ENCODE data around the gene SAMD4A.
A peak's percentile ranks its signal among the peaks of the same experiment; 100 is the strongest.

Gene SAMD4A

DNA sequence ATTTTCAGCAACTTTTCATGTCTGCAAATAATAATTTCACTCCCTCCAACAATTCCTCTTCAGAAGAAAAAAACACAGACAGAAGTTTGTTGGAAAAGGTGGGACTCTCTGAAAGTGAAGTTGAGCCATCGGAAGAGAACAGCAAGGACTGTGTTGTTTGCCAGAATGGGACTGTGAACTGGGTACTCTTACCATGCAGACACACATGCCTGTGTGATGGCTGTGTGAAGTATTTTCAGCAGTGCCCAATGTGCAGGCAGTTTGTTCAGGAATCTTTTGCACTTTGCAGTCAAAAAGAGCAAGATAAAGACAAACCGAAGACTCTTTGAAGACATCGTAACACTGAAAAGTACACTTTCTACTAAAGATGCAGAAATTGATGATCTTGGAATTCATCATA is 28.9 kb upstream of the SAMD4A start:
- Histone ChIP-seq H3K27me3 (ENCODE audit: control insufficient read depth, insufficient read depth, low read length, poor library complexity, severe bottlenecking) (no peaks in the 10 kb centered on the region), H3K27ac (ENCODE audit: insufficient read depth, low read depth, low read length, poor library complexity, severe bottlenecking) (no peak overlapping the region), H3K4me1 (ENCODE audit: control insufficient read depth, insufficient read depth, low read length) (no peaks in the 10 kb centered on the region), H3K36me3 (ENCODE audit: control insufficient read depth, insufficient read depth, low read length) (peaks cover 5% of the 10 kb centered on the region), H3K4me3 (ENCODE audit: insufficient read depth, low read depth, low read length) (no peak overlapping the region), H3K9me3 (ENCODE audit: control insufficient read depth, low read length) (no peaks in the 10 kb centered on the region)
- WGBS, 2 experiments: 94 to 99% methylated on average over 3 of the region's 3 CpGs

GRCh38 chr14:54547583-54547982 is 19.3 kb upstream of the SAMD4A start:
- no peak overlapping the region for H3K4me3 ChIP-seq (ENCODE audit: insufficient read depth, low read depth, low read length)
- 94 to 96% methylated on average over 3 of the region's 3 CpGs for WGBS, 2 experiments
- no peaks in the 10 kb centered on the region for H3K4me1 ChIP-seq (ENCODE audit: control insufficient read depth, insufficient read depth, low read length)
- no peaks in the 10 kb centered on the region for H3K36me3 ChIP-seq (ENCODE audit: control insufficient read depth, insufficient read depth, low read length)
- no peaks in the 10 kb centered on the region for H3K9me3 ChIP-seq (ENCODE audit: control insufficient read depth, low read length)
- H3K27ac ChIP-seq (ENCODE audit: insufficient read depth, low read depth, low read length, poor library complexity, severe bottlenecking): no peak overlapping the region
- H3K27me3 ChIP-seq (ENCODE audit: control insufficient read depth, insufficient read depth, low read length, poor library complexity, severe bottlenecking): no peaks in the 10 kb centered on the region

GRCh38 chr14:54548491-54548890 is 18.4 kb upstream of the SAMD4A start:
- Histone ChIP-seq H3K4me1 (ENCODE audit: control insufficient read depth, insufficient read depth, low read length) (no peaks in the 10 kb centered on the region), H3K4me3 (ENCODE audit: insufficient read depth, low read depth, low read length) (no peak overlapping the region), H3K27ac (ENCODE audit: insufficient read depth, low read depth, low read length, poor library complexity, severe bottlenecking) (no peak overlapping the region), H3K27me3 (ENCODE audit: control insufficient read depth, insufficient read depth, low read length, poor library complexity, severe bottlenecking) (no peaks in the 10 kb centered on the region), H3K9me3 (ENCODE audit: control insufficient read depth, low read length) (no peaks in the 10 kb centered on the region), H3K36me3 (ENCODE audit: control insufficient read depth, insufficient read depth, low read length) (no peaks in the 10 kb centered on the region)
- WGBS, 2 experiments: 86 to 88% methylated on average over 5 of the region's 5 CpGs

- WGBS, 2 experiments: 91% methylated on average over 3 of the region's 3 CpGs
- Histone ChIP-seq H3K36me3 (ENCODE audit: control insufficient read depth, insufficient read depth, low read length) (no peaks in the 10 kb centered on the region), H3K4me3 (ENCODE audit: insufficient read depth, low read depth, low read length) (no peak overlapping the region), H3K27ac (ENCODE audit: insufficient read depth, low read depth, low read length, poor library complexity, severe bottlenecking) (no peak overlapping the region), H3K9me3 (ENCODE audit: control insufficient read depth, low read length) (no peaks in the 10 kb centered on the region), H3K4me1 (ENCODE audit: control insufficient read depth, insufficient read depth, low read length) (no peaks in the 10 kb centered on the region), H3K27me3 (ENCODE audit: control insufficient read depth, insufficient read depth, low read length, poor library complexity, severe bottlenecking) (no peaks in the 10 kb centered on the region)
Observed at GRCh38 chr14:54549862-54550261, 17.1 kb upstream of the SAMD4A start.

- Histone ChIP-seq H3K4me3 (ENCODE audit: insufficient read depth, low read depth, low read length) (no peak overlapping the region), H3K9me3 (ENCODE audit: control insufficient read depth, low read length) (no peaks in the 10 kb centered on the region), H3K4me1 (ENCODE audit: control insufficient read depth, insufficient read depth, low read length) (no peaks in the 10 kb centered on the region), H3K36me3 (ENCODE audit: control insufficient read depth, insufficient read depth, low read length) (no peaks in the 10 kb centered on the region), H3K27me3 (ENCODE audit: control insufficient read depth, insufficient read depth, low read length, poor library complexity, severe bottlenecking) (no peaks in the 10 kb centered on the region), H3K27ac (ENCODE audit: insufficient read depth, low read depth, low read length, poor library complexity, severe bottlenecking) (no peak overlapping the region)
- 85 to 90% methylated on average over 1 of the region's 1 CpG for WGBS, 2 experiments
Observed at GRCh38 chr14:54550514-54550913, 16.4 kb upstream of the SAMD4A start.

- Histone ChIP-seq H3K27ac (ENCODE audit: insufficient read depth, low read depth, low read length, poor library complexity, severe bottlenecking) (no peak overlapping the region), H3K27me3 (ENCODE audit: control insufficient read depth, insufficient read depth, low read length, poor library complexity, severe bottlenecking) (no peaks in the 10 kb centered on the region), H3K4me1 (ENCODE audit: control insufficient read depth, insufficient read depth, low read length) (no peaks in the 10 kb centered on the region), H3K36me3 (ENCODE audit: control insufficient read depth, insufficient read depth, low read length) (no peaks in the 10 kb centered on the region), H3K4me3 (ENCODE audit: insufficient read depth, low read depth, low read length) (no peak overlapping the region), H3K9me3 (ENCODE audit: control insufficient read depth, low read length) (no peaks in the 10 kb centered on the region)
- 91 to 97% methylated on average over 2 of the region's 2 CpGs for WGBS, 2 experiments
Observed at GRCh38 chr14:54554401-54554800, 12.5 kb upstream of the SAMD4A start.

DNA sequence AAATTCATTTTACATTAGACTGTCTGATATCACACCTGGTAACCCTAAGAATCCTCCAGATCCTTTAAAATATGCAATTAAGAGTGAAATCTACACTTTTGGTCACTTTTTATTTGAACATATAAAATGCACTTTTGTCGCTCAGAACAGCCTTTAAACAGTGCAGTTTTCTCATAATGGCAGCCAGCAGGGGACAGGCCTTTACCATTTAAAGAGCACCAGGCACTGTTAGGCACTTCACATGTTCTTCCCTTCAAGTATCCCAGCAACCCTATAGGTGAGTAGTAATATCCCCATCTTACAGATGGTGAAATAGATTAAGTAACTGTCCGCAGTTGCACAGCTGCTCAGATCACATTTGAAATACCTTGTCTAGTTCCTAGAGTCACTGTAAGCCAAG is 11.3 kb upstream of the SAMD4A start:
- no peaks in the 10 kb centered on the region for H3K9me3 ChIP-seq (ENCODE audit: control insufficient read depth, low read length)
- H3K4me3 ChIP-seq (ENCODE audit: insufficient read depth, low read depth, low read length): no peak overlapping the region
- no peaks in the 10 kb centered on the region for H3K36me3 ChIP-seq (ENCODE audit: control insufficient read depth, insufficient read depth, low read length)
- no peaks in the 10 kb centered on the region for H3K4me1 ChIP-seq (ENCODE audit: control insufficient read depth, insufficient read depth, low read length)
- 94 to 95% methylated on average over 2 of the region's 2 CpGs for WGBS, 2 experiments
- H3K27me3 ChIP-seq (ENCODE audit: control insufficient read depth, insufficient read depth, low read length, poor library complexity, severe bottlenecking): no peaks in the 10 kb centered on the region
- no peak overlapping the region for H3K27ac ChIP-seq (ENCODE audit: insufficient read depth, low read depth, low read length, poor library complexity, severe bottlenecking)

- no peaks in the 10 kb centered on the region for H3K9me3 ChIP-seq (ENCODE audit: control insufficient read depth, low read length)
- WGBS, 2 experiments: 91 to 95% methylated on average over 9 of the region's 9 CpGs
Observed at GRCh38 chr14:54556535-54556934, 10.4 kb upstream of the SAMD4A start.

DNA sequence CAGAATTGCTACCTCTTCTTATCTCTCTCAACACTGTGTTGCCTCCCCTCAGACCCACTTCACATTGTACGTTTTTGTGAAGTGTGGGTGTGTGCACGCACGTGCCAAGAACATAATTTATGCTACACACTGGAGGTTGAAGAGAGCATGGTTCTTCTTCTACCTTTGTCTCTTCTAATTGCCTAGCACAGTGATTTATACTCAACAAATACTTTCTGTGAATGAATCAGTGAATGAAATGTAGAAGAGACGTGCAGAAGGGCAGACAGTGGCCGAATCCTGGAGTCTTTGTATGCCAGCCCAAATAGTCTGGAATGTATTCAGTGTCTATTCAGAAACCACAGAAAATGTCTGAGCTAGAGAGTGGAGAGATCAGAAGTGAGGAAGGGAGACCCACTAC is 4.6 kb upstream of the SAMD4A start:
- H3K4me3 ChIP-seq (ENCODE audit: insufficient read depth, low read depth, low read length): no peak overlapping the region
- no peak overlapping the region for H3K27ac ChIP-seq (ENCODE audit: insufficient read depth, low read depth, low read length, poor library complexity, severe bottlenecking)
- H3K4me1 ChIP-seq (ENCODE audit: control insufficient read depth, insufficient read depth, low read length): peaks cover 5% of the 10 kb centered on the region
- H3K36me3 ChIP-seq (ENCODE audit: control insufficient read depth, insufficient read depth, low read length): no peaks in the 10 kb centered on the region
- H3K27me3 ChIP-seq (ENCODE audit: control insufficient read depth, insufficient read depth, low read length, poor library complexity, severe bottlenecking): peaks cover 41% of the 10 kb centered on the region
- no peaks in the 10 kb centered on the region for H3K9me3 ChIP-seq (ENCODE audit: control insufficient read depth, low read length)
- 85 to 93% methylated on average over 5 of the region's 5 CpGs for WGBS, 2 experiments

More at GRCh38 chr14:54556535-54556934, 10.4 kb upstream of the SAMD4A start:
- Histone ChIP-seq H3K36me3 (ENCODE audit: control insufficient read depth, insufficient read depth, low read length) (no peaks in the 10 kb centered on the region), H3K4me1 (ENCODE audit: control insufficient read depth, insufficient read depth, low read length) (no peaks in the 10 kb centered on the region), H3K27me3 (ENCODE audit: control insufficient read depth, insufficient read depth, low read length, poor library complexity, severe bottlenecking) (no peaks in the 10 kb centered on the region), H3K4me3 (ENCODE audit: insufficient read depth, low read depth, low read length) (no peak overlapping the region), H3K27ac (ENCODE audit: insufficient read depth, low read depth, low read length, poor library complexity, severe bottlenecking) (no peak overlapping the region)

DNA sequence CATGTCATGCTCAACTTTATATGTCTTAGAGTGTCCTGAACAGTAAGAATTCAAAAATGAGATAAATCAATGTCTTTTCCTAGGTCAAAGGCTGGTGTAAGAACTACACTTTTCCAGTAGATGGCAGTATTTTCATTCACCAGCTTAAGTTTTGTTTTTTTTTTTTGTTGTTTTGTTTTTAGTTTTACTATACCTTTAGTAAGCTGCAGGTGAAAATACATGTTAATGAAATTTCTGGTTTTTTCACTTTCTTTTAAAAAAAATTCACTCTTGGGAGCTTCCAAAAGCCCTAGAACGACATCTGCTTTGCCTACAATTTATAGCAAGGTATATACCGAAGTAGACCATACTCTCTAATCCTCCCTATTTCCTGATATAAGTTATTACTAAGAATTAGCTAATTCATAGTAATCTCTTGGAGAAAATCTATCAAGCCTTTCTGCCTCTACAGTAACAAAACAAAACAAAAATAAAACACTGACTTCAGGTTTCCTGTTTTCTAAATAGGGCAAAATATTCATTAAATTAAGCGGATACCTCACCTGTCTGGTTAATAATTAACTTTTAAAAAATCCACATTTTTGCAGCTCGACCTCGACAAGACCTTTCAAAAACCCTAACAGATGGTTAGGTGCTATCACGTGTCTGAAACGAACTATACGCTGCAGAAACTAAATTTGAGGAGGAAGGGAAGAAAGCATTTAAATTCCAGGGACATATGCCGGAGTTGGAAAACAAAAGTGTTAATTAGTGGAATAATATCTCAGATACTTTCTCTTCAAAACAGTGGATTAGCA is 2.7 kb upstream of the SAMD4A start:
- WGBS, 2 experiments: 25 to 29% methylated on average over 7 to 9 of the region's 9 CpGs
- H3K27ac ChIP-seq (ENCODE audit: insufficient read depth, low read depth, low read length, poor library complexity, severe bottlenecking): no peak overlapping the region
- H3K27me3 ChIP-seq (ENCODE audit: control insufficient read depth, insufficient read depth, low read length, poor library complexity, severe bottlenecking): peaks cover 57% of the 10 kb centered on the region
- H3K4me1 ChIP-seq (ENCODE audit: control insufficient read depth, insufficient read depth, low read length): peaks cover 11% of the 10 kb centered on the region
- H3K9me3 ChIP-seq (ENCODE audit: control insufficient read depth, low read length): no peaks in the 10 kb centered on the region
- H3K36me3 ChIP-seq (ENCODE audit: control insufficient read depth, insufficient read depth, low read length): no peaks in the 10 kb centered on the region
- H3K4me3 ChIP-seq (ENCODE audit: insufficient read depth, low read depth, low read length): peak overlapping the region; percentile 66
